ENCODE results near the gene RBM19.
A peak's percentile ranks its signal among the peaks of the same experiment; 100 is the strongest.
"Not testable (repeated sequence)": the region's sequence is repeated elsewhere in the genome, so short reads cannot be mapped to it uniquely, and the experiment has no call there.

Gene RBM19

DNA sequence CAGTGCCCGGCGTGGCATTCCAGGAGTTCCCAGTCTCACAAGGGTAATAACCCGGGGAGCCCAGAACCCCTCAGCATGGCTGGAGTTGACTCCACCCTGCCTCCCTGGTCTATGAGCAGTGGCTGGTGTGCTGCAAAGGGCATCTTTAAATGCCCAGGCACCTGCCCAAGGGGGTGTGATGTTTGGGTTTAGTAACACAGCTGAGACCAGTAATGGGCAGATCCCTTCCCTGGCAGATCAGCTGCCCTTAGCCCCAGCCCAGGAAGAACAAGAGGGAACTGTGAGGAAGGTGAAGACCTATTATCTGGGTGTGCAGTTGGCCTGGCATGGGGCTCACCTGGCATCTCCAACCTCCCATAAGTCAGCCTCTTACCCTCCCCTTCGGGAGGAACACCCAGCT is 35.9 kb downstream of the RBM19 start:
- DNase-seq, result no peak

DNA sequence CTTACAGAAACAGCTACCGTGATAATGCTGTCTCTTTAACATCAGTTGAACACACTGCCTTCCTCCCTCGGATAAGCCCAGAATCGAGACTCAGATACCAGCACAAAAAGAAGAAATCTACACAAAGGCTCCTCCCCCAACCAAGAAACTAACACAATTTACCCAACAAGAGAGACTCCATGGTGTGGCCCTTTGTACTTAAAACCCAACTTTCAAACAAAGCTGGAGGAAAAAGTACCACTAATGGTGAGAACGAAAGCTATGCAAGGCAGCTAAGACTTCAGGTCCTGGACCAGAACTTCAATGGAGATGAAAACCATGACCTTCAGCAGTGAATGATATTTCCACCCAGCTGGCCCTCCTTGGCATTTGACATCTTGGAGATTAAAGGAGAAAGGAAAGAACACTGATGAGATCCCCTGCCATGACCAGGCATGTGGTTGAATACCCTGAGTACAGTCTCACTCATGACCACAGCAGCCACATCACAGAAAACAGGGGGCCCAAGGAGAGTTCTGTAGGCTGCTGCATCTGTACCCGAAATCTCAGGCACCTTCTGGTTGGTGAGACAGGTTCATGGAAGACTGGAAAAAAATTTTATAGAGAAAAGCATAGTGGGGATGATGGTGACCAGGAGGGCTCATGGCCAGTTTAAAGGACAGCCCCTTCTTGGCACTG is 36.7 kb downstream of the RBM19 start:
- DNase-seq, result no peak

DNA sequence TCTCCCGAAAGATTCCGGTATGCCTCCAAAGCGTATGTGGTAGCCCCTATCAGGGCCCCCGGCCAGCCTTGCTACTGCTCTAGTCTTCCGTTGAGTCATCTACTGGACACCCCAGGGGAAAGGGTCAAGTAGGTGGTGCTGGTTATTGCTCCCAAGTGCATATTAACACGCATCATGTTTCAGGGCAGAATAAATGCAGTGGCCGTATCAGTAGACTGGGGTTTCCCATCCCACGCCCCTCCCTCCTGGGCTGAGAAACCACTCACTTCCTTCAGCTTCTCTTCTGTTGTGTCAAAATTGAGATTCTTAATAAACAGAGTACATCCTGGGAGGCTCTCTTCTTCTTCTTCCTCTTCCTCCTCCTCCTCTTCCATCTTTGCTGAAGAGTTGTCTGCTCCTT is 39.3 kb downstream of the RBM19 start:
- no peak for DNase-seq

DNA sequence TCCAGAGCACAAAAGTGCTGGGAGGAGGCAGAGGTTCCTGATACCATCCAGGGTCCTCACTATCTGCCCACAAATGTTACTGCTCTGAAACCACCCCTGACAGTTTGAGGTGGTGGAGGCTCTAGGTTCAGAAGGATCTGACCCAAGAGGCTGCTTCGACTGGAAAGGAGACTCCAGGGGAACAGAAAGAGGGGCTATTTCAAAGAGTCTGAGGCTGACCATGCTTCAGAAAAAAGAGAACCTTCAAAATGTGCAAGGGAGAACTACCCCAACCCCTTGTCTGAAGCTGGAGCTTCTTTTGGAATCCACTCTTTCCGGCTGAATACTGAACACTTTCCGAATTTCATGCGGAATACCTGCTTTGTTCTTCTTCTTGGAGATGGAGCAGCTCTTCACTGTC is 41.8 kb downstream of the RBM19 start:
- no peak for DNase-seq

DNA sequence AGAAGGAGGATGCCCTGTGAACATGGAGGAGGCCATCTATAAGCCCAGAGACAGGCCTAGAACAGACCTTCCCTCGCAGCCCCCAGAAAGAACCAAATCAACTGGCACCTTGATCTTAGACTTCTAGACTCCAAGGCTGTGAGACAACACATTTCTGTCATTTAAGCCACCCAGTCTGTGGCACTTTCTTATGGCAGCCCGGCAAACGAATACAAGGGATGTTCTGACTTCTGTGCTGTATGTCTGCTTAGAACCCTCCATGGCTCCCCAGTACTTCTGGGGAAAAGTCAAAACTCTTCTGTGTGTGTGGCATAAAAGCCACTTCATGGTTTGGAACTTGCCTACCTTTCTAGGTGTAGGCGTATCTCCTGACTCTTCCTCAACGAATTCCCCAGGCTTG is 42.9 kb downstream of the RBM19 start:
- no peak for DNase-seq

DNA sequence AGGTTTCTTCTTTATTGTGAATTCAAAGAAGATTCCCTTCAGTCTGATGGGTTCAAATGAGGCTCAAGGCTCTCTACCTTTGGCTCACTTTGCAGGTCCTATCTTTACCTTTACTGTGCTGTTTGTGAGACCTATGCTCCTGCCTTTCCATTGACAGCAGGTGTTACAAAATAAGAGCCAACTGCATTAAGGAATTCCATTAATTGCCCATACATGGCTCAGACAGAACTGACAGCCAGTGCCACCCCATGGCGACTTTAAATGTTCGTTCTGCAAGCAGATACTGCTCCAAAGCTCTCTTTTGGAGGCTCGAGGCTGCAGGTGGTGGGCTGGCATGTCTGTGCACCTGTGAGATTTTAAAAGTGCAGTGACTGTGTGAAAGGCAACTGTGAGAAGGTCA is 44.7 kb downstream of the RBM19 start:
- no peak for DNase-seq

DNA sequence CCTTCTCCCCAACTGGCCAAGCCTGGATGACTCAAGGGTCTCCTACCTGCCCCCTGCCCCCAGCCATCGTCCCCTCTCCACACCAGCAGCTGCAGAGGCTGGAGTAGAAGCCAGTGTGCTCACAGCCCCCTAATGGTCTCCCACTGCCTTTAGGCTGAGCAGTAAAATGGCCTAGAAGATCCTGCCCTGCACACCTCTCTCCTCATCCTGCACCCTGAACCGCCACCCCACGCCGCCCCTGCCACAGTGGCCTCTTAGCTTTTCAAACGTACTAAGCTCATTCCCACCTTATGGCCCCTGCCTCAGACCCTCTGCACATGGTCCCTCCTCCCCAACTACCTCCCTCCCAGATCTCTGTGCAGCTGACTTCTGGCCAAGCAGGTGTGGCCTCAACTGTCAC is 46.3 kb downstream of the RBM19 start:
- DNase-seq, result no peak

DNA sequence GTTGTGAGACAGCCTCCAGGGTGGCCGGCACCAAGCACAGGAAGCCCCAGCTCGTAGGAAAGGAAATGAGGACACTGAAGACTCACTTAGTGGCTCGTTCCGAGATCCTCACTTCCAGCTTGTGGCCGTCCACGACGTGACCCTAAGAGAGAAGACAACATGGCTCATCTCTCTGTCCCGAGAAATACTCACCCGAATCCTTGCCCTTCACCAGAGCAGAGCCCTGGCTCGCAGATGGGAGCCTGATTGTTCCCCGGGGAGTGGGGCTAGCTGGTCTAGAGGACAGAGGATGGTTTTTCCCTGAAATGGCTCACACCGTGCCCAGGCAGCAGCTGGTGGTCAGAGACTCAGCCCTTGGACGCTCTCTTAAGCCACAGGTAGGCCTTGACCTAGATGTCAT is 47.8 kb downstream of the RBM19 start:
- DNase-seq, result no peak

DNA sequence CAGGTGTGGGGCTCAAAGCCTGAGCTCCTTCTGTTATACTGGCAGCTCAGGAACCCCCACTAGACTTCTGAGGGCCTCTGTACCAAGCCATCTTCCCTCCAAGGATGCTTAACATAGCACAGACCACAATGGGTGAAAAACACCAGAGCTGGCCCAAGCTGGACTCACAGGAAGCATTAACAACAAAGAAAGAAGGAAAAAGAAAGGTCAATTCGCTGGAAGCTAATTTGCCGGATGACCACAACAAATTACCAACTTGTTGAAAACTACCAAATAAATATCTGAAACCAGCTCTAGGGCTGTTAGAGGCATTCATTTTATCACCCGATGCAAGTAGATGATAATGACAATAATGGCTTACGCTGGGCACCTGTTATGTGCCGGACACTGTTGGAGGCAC is 48.7 kb downstream of the RBM19 start:
- DNase-seq, result no peak

DNA sequence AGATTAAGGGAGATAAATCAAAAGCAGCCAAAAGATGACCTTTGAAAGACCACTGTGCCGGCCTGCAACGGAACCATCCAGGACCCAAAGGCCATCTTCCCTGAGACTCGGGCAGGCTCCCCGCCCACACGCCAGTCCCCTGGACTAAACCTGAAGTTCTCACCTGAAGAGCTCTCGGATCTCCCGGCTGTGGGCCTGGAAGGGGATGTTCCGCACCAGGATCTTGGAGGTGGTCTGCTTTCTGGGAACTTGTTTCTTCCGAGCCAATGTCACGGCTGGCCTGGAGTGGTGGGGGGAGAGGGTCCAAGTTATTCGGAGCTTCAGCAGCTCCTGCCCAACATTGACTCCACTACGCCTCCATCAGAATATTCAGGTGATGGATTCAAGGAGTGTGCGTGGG is 51.3 kb downstream of the RBM19 start:
- no peak for DNase-seq

DNA sequence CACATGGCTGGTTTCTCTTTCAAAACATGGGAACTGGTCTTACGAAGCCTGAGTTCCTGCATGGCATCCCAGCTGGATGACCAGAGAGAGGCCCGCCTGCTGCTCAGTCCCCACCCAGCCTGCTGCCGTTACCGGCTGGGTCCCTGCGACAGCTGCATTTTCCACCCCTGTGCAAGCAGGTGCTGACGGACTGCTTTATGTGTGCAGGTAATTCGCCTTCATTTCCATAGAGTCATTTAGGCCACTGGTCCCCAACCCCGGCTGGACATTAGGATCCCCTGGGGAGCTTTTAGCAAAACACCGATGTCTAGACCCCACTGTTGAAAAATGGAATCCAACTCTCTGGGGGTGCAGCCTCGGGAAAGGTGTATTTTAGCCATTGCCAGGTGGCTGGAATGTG is 51.9 kb downstream of the RBM19 start:
- no peak for DNase-seq

DNA sequence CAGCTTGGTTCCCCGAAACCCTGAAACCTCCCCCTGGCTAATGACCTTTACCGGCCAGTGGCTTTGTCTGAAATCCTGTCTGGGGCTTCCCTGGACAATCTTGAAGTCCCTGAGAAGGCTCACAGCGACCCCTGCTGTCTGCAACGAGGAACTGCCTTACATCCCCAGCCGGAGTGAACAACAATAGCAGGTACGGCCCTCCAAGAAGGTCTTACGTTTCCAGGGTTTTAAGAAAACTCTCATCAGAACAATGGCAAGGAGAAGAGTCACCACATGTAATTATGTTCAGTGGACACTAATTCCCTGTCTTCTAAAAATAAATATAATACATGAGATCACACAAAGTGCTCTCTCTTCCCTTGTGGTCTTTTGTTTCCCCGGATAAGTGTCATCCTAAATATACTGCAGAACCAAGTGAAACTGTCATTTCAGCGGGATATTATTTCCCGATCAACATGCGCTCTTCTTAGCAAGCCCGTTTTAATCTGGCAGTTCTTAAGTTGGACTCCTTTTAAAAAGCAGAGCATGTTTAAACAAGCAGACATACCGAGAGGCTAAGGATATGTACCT is 53.3 kb downstream of the RBM19 start:
- DNase-seq, result peak; percentile 44

DNA sequence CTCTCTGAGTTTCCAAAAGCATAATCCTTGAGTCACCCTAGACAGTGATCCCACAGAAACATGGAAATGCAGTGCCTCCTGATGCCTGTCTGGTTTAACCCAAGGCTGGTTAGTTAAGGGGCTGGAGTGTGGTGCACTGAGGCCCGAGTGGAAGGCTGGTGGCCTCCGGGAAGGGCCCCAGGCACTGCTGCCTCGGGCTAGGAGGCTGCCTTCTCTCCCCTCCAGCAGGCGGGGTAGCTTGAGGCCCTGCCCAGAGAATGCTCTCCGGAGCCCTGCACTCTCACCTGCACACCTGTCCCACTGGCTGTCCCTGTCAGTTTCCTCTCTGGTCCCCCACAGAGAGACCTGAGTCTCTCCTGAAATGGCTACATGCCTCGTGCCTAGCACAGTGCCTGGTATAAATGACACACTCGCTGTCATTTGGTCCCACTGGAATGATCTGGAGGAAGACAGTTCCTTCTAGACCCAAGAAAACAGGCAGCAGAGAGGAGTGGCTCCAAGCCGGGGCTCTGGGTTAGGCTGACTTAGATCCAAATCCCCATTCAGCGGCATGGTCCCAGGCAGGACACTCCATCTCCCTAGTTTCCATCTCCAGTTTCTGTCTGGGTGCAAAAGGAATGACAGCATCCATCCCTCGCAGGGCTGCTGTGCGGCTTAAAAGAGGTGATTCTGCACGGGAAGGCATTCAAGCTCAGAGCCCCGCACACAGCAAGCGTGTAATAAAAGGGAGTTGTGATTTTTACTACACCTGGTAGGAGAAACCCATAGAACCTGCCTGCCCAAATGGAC is 54.0 kb downstream of the RBM19 start:
- DNase-seq, result no peak

DNA sequence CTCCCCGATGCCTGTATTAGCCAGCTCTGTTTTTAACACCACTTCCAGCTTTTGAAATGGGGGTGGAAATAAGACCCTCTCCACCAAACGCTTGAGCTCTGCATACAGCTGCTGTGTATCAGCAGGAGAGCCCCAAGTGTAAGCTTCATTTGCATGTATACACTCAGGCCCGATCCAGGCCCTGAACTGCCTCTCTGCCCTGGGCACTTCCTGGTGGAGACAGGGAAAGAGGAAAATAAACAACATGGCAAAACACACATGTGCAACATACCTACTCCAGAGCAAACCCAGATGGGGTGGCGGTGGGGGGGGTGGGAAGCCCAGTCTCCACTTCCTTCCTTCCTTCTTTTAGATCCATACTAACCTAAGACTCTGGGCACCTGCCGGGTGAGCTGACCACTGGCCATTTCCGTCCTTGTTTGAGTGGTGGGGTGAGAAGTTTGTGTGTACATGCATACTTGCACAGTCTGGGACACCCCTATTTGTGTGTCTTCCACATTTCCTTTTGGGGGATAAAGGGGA is 55.3 kb downstream of the RBM19 start:
- DNase-seq, result no peak

DNA sequence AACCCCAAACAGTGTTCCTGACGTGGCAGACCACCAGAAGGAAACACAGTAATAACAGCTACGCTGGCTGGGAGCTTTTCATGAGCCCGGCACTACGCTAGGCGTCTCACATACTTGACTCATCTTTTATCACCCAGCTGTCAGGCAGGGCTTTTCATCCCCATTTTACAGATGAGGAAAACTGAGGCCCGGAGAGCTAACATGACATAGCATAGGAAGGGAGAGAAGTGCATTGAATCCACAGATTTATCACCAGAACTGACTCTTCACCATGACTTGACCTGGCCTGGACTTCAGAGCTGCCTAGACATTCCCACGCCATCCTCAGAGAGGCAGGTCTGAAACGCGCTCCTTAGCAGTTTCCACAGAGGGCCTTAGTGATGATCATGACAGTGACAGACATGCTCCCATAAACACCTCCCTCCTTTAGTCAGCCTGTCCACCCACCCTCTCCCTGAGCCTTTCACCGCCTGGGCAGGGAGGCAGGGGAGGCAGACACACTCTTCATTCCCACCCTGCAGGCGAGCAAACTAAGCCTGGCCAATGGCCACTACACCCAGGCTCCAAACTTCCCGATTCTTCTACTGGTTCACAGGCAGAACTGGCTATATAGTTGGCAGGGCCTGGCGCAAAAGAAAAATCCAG is 56.2 kb downstream of the RBM19 start:
- no peak for DNase-seq

DNA sequence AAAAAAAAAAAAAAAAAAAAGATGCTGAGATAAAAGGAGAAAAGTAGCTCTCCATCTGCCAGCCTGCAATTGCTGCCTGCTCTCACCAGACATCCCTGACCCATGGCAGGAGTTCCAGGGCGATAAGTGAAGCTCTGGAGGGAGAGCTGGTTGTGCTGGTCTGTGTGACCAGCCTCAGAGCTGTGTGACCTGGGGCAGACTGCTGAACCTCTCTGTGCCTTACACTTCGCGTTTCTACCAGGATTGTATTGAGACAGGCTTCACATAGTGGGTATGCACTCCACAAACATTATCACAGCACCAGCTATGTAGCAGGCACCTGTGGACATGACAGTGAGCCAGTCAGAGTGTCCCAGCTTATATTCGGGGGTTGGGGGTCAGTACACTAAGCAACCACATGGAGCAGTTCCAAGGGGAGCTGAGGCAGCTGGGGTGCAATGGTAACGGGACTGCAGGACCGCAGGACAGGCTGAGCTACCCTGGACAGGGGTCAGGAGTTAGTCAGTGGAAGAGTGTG is 57.5 kb downstream of the RBM19 start:
- no peak for DNase-seq

DNA sequence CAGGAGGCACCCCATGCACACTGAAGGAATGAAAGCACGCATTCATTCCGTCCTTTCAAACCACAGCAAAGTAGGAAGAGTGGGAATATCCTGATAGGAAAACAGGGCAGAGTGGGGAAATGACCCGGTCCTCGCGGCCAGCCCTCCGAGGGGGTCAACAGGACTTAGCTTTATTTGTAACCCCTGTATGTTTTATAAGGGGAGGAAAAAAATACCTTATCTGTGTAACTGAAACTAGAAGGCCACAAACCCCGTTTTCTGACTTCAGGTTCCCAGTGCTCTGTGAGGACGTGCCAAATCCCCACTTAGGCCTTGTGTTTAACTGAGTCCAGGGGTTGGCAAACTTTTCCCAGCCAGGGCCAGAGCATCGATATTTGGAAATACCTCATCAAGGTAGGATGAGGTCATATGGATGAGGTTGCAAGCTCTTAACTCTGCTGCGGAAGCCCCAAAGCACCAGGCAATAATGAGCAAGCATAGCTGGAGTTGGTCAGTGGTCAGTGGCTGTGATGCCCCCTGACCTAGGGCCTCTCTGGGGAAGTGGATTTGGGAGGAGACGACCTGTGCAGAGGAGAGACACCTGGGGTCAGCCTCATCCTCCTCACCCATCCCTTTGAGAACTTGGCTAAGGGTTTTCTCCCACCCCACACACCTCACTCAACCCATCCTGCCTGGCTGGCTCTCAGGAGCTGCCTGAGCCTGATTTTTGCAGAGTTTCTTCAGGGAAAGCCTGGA is 58.5 kb downstream of the RBM19 start:
- DNase-seq, result no peak

DNA sequence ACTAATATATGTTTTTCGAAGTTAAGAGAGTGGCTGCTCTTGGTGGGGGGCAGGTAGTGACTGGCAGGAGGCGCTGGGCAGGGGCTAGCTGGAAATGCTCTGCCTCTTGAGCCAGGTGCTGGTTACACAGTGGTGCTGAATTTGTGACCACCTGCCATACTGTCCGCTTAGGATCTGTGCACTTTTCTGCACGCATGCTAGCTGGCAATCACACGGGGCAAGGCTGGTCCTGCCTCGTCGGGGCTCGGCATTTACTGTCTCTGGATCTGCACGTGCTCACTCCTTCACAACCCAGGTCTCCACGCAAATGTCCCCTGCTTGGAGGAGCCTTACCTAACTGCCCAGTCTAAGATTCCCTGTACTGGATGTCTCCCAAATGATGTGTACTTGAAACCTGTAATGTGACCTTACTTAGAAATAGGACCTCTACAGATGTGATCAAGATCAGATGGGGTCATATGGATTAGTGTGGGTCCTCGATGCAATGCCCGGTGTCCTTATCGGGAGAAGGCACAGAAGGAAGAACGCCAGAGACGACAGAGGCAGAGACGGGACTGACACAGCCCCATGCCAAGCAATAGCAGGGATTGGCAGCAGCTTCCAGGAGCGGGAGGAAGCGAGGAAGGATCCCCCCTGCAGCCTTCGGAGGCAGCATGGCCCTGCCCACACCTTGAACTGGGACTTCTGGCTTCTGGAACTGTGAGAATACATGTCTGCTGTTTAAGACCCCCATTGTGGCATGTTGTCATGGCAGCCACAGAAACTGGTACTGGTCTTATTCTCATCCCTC is 59.5 kb downstream of the RBM19 start:
- no peak for DNase-seq

DNA sequence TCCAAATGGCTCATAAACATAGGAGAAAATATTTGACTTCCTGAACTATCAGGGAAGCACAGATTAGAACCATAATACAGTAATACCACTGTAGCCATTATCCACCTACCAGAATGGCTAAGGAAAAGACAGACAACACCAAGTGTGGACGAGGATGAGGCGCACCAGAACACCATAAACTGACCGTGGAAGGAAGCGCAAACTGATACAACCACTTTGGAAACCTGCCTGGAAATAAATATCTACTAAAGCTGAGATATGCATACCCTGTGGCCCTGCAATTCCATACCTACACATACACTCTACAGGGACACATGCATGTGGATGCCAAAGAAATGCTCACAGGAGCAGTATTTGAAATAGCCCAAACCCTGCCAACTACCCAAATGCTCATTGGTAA is 60.3 kb downstream of the RBM19 start:
- DNase-seq, result no peak

DNA sequence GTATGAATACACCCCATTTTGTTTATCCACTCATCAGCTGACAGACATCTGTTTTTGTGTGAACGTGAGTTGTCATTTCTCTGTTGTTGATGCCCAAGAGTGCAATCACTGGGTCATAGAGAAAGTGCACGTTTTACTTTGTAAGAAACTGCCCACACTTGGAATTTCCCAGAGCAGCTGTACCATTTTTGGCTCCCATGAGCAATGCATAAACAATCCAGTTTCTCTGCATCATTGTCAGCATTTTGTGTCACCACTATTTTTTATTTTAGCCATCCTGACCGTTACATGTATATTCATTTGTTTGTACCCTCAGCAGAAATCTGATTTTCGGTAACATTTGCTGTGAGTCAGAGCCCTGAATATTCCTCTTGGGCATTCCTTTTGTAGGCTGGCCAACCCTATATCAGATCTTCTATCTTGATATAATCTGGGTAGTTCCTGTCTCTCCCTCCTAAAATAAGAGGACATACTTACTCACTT is 62.7 kb downstream of the RBM19 start:
- DNase-seq, result no peak

DNA sequence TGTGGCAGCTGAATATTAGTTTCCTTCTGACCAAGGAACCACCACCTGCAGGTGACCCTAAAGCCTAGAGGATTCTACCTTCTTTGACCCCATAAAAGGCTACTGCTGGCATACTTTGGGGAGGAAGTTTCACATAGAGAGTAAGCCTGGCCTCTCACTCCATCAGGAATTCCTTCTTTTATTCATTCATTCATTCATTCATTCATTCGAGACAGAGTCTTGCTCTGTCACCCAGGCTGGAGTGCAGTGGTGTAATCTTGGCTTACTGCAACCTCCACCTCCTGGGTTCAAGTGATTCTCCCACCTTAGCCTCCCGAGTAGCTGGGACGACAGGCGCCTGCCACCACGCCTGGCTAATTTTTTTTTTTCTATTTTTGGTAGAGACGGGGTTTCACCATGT is 64.8 kb downstream of the RBM19 start:
- not testable (repeated sequence) for DNase-seq

DNA sequence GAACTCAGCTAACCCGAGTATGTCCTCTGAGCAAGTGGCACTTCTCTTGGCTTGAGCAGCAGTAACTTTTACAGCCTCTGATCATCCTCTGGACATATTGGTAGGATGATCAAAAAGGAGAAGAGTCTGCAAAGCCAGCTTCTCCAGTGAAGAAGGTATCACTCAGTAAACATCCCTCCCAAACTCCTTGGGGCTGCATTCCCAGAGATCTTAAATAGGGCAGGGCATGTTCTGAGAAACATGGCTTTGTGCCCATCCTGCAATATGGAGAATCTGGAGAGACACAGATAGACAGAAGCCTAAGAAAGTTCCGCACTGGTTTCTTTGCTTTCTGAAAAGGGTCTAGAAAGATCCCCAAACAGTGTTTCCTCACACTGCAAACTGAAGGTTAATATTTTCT is 65.4 kb downstream of the RBM19 start:
- no peak for DNase-seq

Data from CD4-positive, alpha-beta T cell treated with Interleukin-12 subunit alpha and Interleukin-12 subunit beta, for 1 hour (primary cell).